GM04503 (cell line): Measurements from ENCODE around the gene SFTA2.

Experiments used
- DNase-seq: peaks from one replicate; pipeline ENCODE4 v3.0.0-alpha.2; 2012; ENCODE audit warnings: low read depth

Gene SFTA2

GRCh38 chr6:30889921-30890645 lies 41.9 kb downstream of the SFTA2 start:
- no peak for DNase-seq

GRCh38 chr6:30889496-30889885 lies 42.5 kb downstream of the SFTA2 start:
- no peak for DNase-seq

GRCh38 chr6:30888816-30889495 lies 43.0 kb downstream of the SFTA2 start:
- DNase-seq, result no peak

- DNase-seq, result no peak
Observed at GRCh38 chr6:30887901-30888815, 43.8 kb downstream of the SFTA2 start.

- no peak for DNase-seq
Observed at GRCh38 chr6:30886897-30887255, 45.1 kb downstream of the SFTA2 start.

GRCh38 chr6:30885999-30886896 lies 45.7 kb downstream of the SFTA2 start:
- DNase-seq, result no peak

GRCh38 chr6:30885481-30885998 lies 46.4 kb downstream of the SFTA2 start:
- DNase-seq, result no peak

GRCh38 chr6:30884521-30885480 lies 47.2 kb downstream of the SFTA2 start:
- no peak for DNase-seq

GRCh38 chr6:30883685-30884520 lies 48.1 kb downstream of the SFTA2 start, which contains the start of gene DDR1:
Gene DDR1 (plus strand): TSS chr6:30884519. CDS start chr6:30888730, 4,211 bp downstream.
- DNase-seq, result no peak

- no peak for DNase-seq
Observed at GRCh38 chr6:30882759-30883684, 48.9 kb downstream of the SFTA2 start.

- no peak for DNase-seq
Observed at GRCh38 chr6:30882204-30882758, 49.7 kb downstream of the SFTA2 start.

- no peak for DNase-seq
Observed at GRCh38 chr6:30881392-30882203, 50.4 kb downstream of the SFTA2 start.
